WTC11 (cell line): ENCODE data around the gene FABP3.

Experiments used
- E2F1 ChIP-seq: sonication (generic); formaldehyde crosslinking; IDR thresholded peaks from 2 replicates; pipeline ENCODE4 v1.8.0; 2022; ENCODE audit warnings: mild to moderate bottlenecking, missing genetic modification reagents
- E2F5 ChIP-seq: sonication (generic); formaldehyde crosslinking; IDR thresholded peaks from 2 replicates; pipeline ENCODE4 v1.8.1; 2022; ENCODE audit warnings: mild to moderate bottlenecking, moderate library complexity, missing genetic modification reagents
- IRF1 ChIP-seq: sonication (generic); formaldehyde crosslinking; IDR thresholded peaks from 2 replicates; pipeline ENCODE4 v1.8.0; 2023; ENCODE audit warnings: missing genetic modification reagents
- KAT7 ChIP-seq: sonication (generic); formaldehyde crosslinking; IDR thresholded peaks from 2 replicates; pipeline ENCODE4 v1.8.1; 2023; ENCODE audit warnings: missing genetic modification reagents, mild to moderate bottlenecking, borderline replicate concordance
- TEAD4 ChIP-seq: sonication (generic); formaldehyde crosslinking; IDR thresholded peaks from 2 replicates; pipeline ENCODE4 v1.8.0; 2022; ENCODE audit warnings: mild to moderate bottlenecking, missing genetic modification reagents
- USF2 ChIP-seq: sonication (generic); formaldehyde crosslinking; IDR thresholded peaks from 2 replicates; pipeline ENCODE4 v1.8.1; 2023; ENCODE audit warnings: mild to moderate bottlenecking, missing genetic modification reagents, moderate library complexity
- TF ChIP-seq, protein P1 (sequence below): fragments of 200-600 bp; IDR thresholded peaks from 2 replicates; pipeline ENCODE4 v1.8.0; 2022; ENCODE audit warnings: antibody characterized with exemption
- TF ChIP-seq, protein P2 (sequence below): fragments of 250-450 bp; sonication (Bioruptor Pico); IDR thresholded peaks from 2 replicates; pipeline ENCODE4 v1.9.0; 2021; ENCODE audit warnings: mild to moderate bottlenecking, borderline replicate concordance
- TF ChIP-seq, protein P3 (sequence below): sonication (generic); formaldehyde crosslinking; IDR thresholded peaks from 2 replicates; pipeline ENCODE4 v1.8.0; 2022; ENCODE audit warnings: missing genetic modification reagents

- TF ChIP-seq E2F5 (CRISPR knock-in tag) (no peak), TEAD4 (CRISPR knock-in tag) (no peak), E2F1 (CRISPR knock-in tag) (no peak), USF2 (no peak), KAT7 (CRISPR knock-in tag) (no peak), IRF1 (no peak)
- TF ChIP-seq, protein P1, sequence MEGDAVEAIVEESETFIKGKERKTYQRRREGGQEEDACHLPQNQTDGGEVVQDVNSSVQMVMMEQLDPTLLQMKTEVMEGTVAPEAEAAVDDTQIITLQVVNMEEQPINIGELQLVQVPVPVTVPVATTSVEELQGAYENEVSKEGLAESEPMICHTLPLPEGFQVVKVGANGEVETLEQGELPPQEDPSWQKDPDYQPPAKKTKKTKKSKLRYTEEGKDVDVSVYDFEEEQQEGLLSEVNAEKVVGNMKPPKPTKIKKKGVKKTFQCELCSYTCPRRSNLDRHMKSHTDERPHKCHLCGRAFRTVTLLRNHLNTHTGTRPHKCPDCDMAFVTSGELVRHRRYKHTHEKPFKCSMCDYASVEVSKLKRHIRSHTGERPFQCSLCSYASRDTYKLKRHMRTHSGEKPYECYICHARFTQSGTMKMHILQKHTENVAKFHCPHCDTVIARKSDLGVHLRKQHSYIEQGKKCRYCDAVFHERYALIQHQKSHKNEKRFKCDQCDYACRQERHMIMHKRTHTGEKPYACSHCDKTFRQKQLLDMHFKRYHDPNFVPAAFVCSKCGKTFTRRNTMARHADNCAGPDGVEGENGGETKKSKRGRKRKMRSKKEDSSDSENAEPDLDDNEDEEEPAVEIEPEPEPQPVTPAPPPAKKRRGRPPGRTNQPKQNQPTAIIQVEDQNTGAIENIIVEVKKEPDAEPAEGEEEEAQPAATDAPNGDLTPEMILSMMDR, result no peak
- TF ChIP-seq, protein P2, sequence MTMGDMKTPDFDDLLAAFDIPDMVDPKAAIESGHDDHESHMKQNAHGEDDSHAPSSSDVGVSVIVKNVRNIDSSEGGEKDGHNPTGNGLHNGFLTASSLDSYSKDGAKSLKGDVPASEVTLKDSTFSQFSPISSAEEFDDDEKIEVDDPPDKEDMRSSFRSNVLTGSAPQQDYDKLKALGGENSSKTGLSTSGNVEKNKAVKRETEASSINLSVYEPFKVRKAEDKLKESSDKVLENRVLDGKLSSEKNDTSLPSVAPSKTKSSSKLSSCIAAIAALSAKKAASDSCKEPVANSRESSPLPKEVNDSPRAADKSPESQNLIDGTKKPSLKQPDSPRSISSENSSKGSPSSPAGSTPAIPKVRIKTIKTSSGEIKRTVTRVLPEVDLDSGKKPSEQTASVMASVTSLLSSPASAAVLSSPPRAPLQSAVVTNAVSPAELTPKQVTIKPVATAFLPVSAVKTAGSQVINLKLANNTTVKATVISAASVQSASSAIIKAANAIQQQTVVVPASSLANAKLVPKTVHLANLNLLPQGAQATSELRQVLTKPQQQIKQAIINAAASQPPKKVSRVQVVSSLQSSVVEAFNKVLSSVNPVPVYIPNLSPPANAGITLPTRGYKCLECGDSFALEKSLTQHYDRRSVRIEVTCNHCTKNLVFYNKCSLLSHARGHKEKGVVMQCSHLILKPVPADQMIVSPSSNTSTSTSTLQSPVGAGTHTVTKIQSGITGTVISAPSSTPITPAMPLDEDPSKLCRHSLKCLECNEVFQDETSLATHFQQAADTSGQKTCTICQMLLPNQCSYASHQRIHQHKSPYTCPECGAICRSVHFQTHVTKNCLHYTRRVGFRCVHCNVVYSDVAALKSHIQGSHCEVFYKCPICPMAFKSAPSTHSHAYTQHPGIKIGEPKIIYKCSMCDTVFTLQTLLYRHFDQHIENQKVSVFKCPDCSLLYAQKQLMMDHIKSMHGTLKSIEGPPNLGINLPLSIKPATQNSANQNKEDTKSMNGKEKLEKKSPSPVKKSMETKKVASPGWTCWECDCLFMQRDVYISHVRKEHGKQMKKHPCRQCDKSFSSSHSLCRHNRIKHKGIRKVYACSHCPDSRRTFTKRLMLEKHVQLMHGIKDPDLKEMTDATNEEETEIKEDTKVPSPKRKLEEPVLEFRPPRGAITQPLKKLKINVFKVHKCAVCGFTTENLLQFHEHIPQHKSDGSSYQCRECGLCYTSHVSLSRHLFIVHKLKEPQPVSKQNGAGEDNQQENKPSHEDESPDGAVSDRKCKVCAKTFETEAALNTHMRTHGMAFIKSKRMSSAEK, result no peak
- TF ChIP-seq, protein P3, sequence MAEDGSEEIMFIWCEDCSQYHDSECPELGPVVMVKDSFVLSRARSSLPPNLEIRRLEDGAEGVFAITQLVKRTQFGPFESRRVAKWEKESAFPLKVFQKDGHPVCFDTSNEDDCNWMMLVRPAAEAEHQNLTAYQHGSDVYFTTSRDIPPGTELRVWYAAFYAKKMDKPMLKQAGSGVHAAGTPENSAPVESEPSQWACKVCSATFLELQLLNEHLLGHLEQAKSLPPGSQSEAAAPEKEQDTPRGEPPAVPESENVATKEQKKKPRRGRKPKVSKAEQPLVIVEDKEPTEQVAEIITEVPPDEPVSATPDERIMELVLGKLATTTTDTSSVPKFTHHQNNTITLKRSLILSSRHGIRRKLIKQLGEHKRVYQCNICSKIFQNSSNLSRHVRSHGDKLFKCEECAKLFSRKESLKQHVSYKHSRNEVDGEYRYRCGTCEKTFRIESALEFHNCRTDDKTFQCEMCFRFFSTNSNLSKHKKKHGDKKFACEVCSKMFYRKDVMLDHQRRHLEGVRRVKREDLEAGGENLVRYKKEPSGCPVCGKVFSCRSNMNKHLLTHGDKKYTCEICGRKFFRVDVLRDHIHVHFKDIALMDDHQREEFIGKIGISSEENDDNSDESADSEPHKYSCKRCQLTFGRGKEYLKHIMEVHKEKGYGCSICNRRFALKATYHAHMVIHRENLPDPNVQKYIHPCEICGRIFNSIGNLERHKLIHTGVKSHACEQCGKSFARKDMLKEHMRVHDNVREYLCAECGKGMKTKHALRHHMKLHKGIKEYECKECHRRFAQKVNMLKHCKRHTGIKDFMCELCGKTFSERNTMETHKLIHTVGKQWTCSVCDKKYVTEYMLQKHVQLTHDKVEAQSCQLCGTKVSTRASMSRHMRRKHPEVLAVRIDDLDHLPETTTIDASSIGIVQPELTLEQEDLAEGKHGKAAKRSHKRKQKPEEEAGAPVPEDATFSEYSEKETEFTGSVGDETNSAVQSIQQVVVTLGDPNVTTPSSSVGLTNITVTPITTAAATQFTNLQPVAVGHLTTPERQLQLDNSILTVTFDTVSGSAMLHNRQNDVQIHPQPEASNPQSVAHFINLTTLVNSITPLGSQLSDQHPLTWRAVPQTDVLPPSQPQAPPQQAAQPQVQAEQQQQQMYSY, result no peak
These were observed 1.8 kb upstream of the FABP3 start for GRCh38 chr1:31374511-31375196.
